K562 (cell line): ENCODE results near the gene TRMT1. TPM values are rescaled to one million over a fixed set of nuclear protein-coding genes. Genes with fewer than 3 reads are reported as not detected.

Experiments
- ETS1 ChIP-seq: conservative IDR thresholded peaks from 2 replicates; pipeline ENCODE4 v1.6.1; 2011; ENCODE audit warnings: low read depth, mild to moderate bottlenecking, low read length; ENCODE audit not compliant: control insufficient read depth
- LCOR ChIP-seq: sonication (generic); formaldehyde crosslinking; IDR thresholded peaks from 2 replicates; pipeline ENCODE4 v1.8.0; 2022; ENCODE audit warnings: mild to moderate bottlenecking, missing genetic modification reagents
- MXD1 ChIP-seq: fragments of 250-450 bp; sonication (Bioruptor Pico); IDR thresholded peaks from 2 replicates; pipeline ENCODE4 v1.8.0; 2021; ENCODE audit warnings: borderline replicate concordance, mild to moderate bottlenecking, moderate library complexity; ENCODE audit not compliant: poor library complexity, severe bottlenecking
- RBM22 ChIP-seq: fragments of 200-400 bp; formaldehyde crosslinking; IDR thresholded peaks from 2 replicates; pipeline ENCODE4 v1.6.1; 2018; ENCODE audit warnings: low read length, low read depth; ENCODE audit not compliant: poor library complexity, severe bottlenecking
- SUPT5H ChIP-seq: fragments of 450-650 bp; IDR thresholded peaks from 2 replicates; pipeline ENCODE4 v1.6.1; 2016
- TFAP4 ChIP-seq: sonication (generic); formaldehyde crosslinking; IDR thresholded peaks from 2 replicates; pipeline ENCODE4 v1.8.0; 2022; ENCODE audit warnings: missing genetic modification reagents, mild to moderate bottlenecking, moderate library complexity, borderline replicate concordance
- UBTF ChIP-seq, 2 experiments: IDR thresholded peaks; 2 replicates each; pipeline ENCODE4 v1.6.1; 2012; ENCODE audit warnings: improper control_type of control experiment in 2 of 2, low read depth in 2 of 2, low read length in 2 of 2, borderline replicate concordance in 1 of 2
- ZNF407 ChIP-seq: fragments of 450-650 bp; IDR thresholded peaks from 2 replicates; pipeline ENCODE4 v1.6.1; 2016; ENCODE audit warnings: low read depth
- polyA plus RNA-seq, 8 experiments: library from polyadenylated mRNA; depleted of rRNA in 4 of 8; stranded (reverse) in 5 of 8; unstranded in 3 of 8; fragments of >200 nt; fragmentation: Nextera tagmentation in 2 of 8; fragmentation: Illumina TruSeq in 1 of 8; extraction: Ambion mirVana in 2 of 8; extraction: Trizol in 1 of 8; gene quantifications; 2 replicates each; pipeline versions ENCODE4 v1.2.1 to v1.2.3, GENCODE V29; 2011 to 2014; ENCODE audit warnings: inconsistent platforms in 1 of 8, missing spikeins in 1 of 8
- total RNA-seq, 7 experiments: library from RNA; depleted of rRNA in 6 of 7; stranded (reverse); fragments of >200 nt in 6 of 7; fragmentation: Illumina TruSeq in 2 of 7; extraction: Trizol in 2 of 7; gene quantifications; 2 replicates each; pipeline versions ENCODE4 v1.2.1 to v1.2.3, GENCODE V29; 2011 to 2021; ENCODE audit warnings: low replicate concordance in 1 of 7

The TRMT1 gene
- total and polyA plus RNA-seq, 9 of the 15 experiments (the other 6 are each of a cell fraction or from before 2014, with no cell fraction given), result 5.8 to 158 (median 54.3) TPM

- TF ChIP-seq ETS1 (peak; percentile 92), RBM22 (peak; percentile 99), UBTF (IDR thresholded peaks at IDR 0.05; ENCODE audit: borderline replicate concordance in 1 of 2, low read depth in 2 of 2, low read length in 2 of 2) (no peak), MXD1 (CRISPR knock-in tag) (no peak), ZNF407 (no peak), LCOR (peak; percentile 81; the same call in 1 of the 2 replicates), SUPT5H (peak; percentile 100), TFAP4 (CRISPR knock-in tag) (peak; percentile 90)
Observed at GRCh38 chr19:13152974-13153568, 36.5 kb upstream of the TRMT1 start (continued).
